Measurements from ENCODE around the gene ELAC2. TPM values are rescaled to one million over a fixed set of nuclear protein-coding genes. Genes with fewer than 3 reads are reported as not detected.

The ELAC2 gene
- 68.8 and 93.3 TPM in 2 replicates for total RNA-seq

GRCh38 chr17:13017655-13018459, at the start of gene ELAC2:
Gene ELAC2, minus strand, starts transcription at chr17:13018027. Its CDS starts 80 bp downstream, at chr17:13017947.

Other genes with a start within 250 kb of the ELAC2 start
- gene ARHGAP44, start 228.5 kb downstream of the ELAC2 start, total RNA-seq = 0.27 and 0.57 TPM in 2 replicates

Data from thoracic aorta endothelial cell (primary cell).